Measurements from ENCODE around the gene ADRA2C.

ADRA2C gene

GRCh38 chr4:3762753-3763549 is 3.2 kb upstream of the ADRA2C start:
- no peak for DNase-seq

GRCh38 chr4:3765271-3766035 is 732 bp upstream of the ADRA2C start:
- DNase-seq = no peak

- DNase-seq = no peak
Measured at GRCh38 chr4:3766785-3767569, 792 bp downstream of the ADRA2C start.

- no peak for DNase-seq
Measured at GRCh38 chr4:3767570-3768288, 1.5 kb downstream of the ADRA2C start.

- no peak for DNase-seq
Measured at GRCh38 chr4:3768842-3769641, 2.9 kb downstream of the ADRA2C start.

- DNase-seq = no peak
Measured at GRCh38 chr4:3769642-3770184, 3.5 kb downstream of the ADRA2C start.

GRCh38 chr4:3770323-3771163 is 4.4 kb downstream of the ADRA2C start:
- no peak for DNase-seq

GRCh38 chr4:3771164-3771809 is 5.1 kb downstream of the ADRA2C start:
- no peak for DNase-seq

GRCh38 chr4:3771939-3772495 is 5.8 kb downstream of the ADRA2C start:
- no peak for DNase-seq

GRCh38 chr4:3772632-3773031 is 6.4 kb downstream of the ADRA2C start:
- no peak for DNase-seq

GRCh38 chr4:3773552-3774001 is 7.4 kb downstream of the ADRA2C start:
- no peak for DNase-seq

GRCh38 chr4:3774253-3774883 is 8.2 kb downstream of the ADRA2C start:
- DNase-seq = no peak

GRCh38 chr4:3775005-3775404 is 8.8 kb downstream of the ADRA2C start:
- DNase-seq = no peak

GRCh38 chr4:3775576-3775975 is 9.4 kb downstream of the ADRA2C start:
- DNase-seq = no peak

- DNase-seq = no peak
Measured at GRCh38 chr4:3776166-3777032, 10.2 kb downstream of the ADRA2C start.

- DNase-seq = no peak
Measured at GRCh38 chr4:3777033-3777390, 10.8 kb downstream of the ADRA2C start.

GRCh38 chr4:3777669-3778068 is 11.5 kb downstream of the ADRA2C start:
- no peak for DNase-seq

GRCh38 chr4:3779509-3779908 is 13.3 kb downstream of the ADRA2C start:
- DNase-seq = no peak
